ENCODE measurements around the gene MAP3K13. TPM values are rescaled to one million over a fixed set of nuclear protein-coding genes. Genes with fewer than 3 reads are reported as not detected.

MAP3K13 gene
- total and polyA plus RNA-seq, 2 experiments from 2014 or later: 19.1 to 47.4 TPM

GRCh38 chr3:185318141-185318540 is 44.8 kb upstream of the MAP3K13 start:
- H3K4me3 ChIP-seq: no peak overlapping the region
- peak overlapping the region; percentile 20 for H3K27ac ChIP-seq
- H3K4me1 ChIP-seq (ENCODE audit: low read depth): peaks cover 10% of the 10 kb centered on the region
- no peaks in the 10 kb centered on the region for H3K27me3 ChIP-seq
- H3K36me3 ChIP-seq: no peaks in the 10 kb centered on the region
- H3K9me3 ChIP-seq (ENCODE audit: low read depth): no peaks in the 10 kb centered on the region
- DNase-seq (ENCODE audit: low read depth in 1 of 2, low spot score in 1 of 2): peak; percentile 46 to 73
- TF ChIP-seq, protein P1, sequence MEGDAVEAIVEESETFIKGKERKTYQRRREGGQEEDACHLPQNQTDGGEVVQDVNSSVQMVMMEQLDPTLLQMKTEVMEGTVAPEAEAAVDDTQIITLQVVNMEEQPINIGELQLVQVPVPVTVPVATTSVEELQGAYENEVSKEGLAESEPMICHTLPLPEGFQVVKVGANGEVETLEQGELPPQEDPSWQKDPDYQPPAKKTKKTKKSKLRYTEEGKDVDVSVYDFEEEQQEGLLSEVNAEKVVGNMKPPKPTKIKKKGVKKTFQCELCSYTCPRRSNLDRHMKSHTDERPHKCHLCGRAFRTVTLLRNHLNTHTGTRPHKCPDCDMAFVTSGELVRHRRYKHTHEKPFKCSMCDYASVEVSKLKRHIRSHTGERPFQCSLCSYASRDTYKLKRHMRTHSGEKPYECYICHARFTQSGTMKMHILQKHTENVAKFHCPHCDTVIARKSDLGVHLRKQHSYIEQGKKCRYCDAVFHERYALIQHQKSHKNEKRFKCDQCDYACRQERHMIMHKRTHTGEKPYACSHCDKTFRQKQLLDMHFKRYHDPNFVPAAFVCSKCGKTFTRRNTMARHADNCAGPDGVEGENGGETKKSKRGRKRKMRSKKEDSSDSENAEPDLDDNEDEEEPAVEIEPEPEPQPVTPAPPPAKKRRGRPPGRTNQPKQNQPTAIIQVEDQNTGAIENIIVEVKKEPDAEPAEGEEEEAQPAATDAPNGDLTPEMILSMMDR (IDR thresholded peaks at IDR 0.05; ENCODE audit: low read depth, low read length): no peak

DNA sequence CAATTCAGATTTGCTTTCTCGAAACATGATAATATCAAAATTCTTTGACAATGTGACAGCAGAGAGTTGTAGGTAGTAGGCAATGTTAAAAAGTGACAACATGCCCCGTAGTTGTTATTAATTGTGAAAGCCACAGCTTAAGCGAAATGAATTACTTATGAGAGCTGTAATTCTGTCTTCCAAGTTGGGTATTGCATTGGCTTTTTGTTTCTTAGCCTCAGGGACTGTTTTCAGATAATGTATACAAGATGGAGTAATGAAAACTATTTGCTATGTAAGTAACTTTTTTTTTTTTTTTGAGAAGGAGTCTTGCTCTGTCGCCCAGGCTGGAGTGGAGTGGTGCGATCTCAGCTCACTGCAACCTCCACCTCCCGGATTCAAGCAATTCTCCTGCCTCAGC is 43.1 kb upstream of the MAP3K13 start:
- H3K27ac ChIP-seq: no peak overlapping the region
- peaks cover 10% of the 10 kb centered on the region for H3K4me1 ChIP-seq (ENCODE audit: low read depth)
- H3K4me3 ChIP-seq: no peak overlapping the region
- H3K27me3 ChIP-seq: no peaks in the 10 kb centered on the region
- H3K9me3 ChIP-seq (ENCODE audit: low read depth): no peaks in the 10 kb centered on the region
- no peak for DNase-seq (ENCODE audit: low read depth in 1 of 2, low spot score in 1 of 2)
- H3K36me3 ChIP-seq: no peaks in the 10 kb centered on the region
- TF ChIP-seq, protein P1 (IDR thresholded peaks at IDR 0.05; ENCODE audit: low read depth, low read length): no peak

DNA sequence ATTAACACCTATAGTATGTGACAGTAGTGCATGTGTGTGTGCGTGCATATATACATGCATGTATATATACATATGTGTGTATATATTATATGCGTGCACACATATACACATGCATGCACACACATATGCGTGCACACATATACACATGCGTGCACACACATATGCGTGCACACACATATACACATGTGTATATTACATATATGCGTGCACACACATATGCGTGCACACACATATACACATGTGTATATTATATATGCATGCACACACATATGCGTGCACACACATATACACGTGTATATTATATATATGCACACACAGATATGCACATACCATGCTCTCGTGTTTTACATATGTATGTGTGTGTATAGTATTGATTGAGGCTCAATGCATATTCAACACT is 42.0 kb upstream of the MAP3K13 start:
- H3K4me3 ChIP-seq: no peak overlapping the region
- DNase-seq (ENCODE audit: low read depth in 1 of 2, low spot score in 1 of 2): no peak
- no peak overlapping the region for H3K27ac ChIP-seq
- no peaks in the 10 kb centered on the region for H3K36me3 ChIP-seq
- H3K9me3 ChIP-seq (ENCODE audit: low read depth): no peaks in the 10 kb centered on the region
- peaks cover 10% of the 10 kb centered on the region for H3K4me1 ChIP-seq (ENCODE audit: low read depth)
- TF ChIP-seq, protein P1 (IDR thresholded peaks at IDR 0.05; ENCODE audit: low read depth, low read length): no peak
- H3K27me3 ChIP-seq: no peaks in the 10 kb centered on the region

- no peaks in the 10 kb centered on the region for H3K27me3 ChIP-seq
- H3K4me1 ChIP-seq (ENCODE audit: low read depth): peaks cover 10% of the 10 kb centered on the region
- no peak overlapping the region for H3K27ac ChIP-seq
- no peaks in the 10 kb centered on the region for H3K36me3 ChIP-seq
- TF ChIP-seq, protein P1 (IDR thresholded peaks at IDR 0.05; ENCODE audit: low read depth, low read length): no peak
- DNase-seq (ENCODE audit: low read depth in 1 of 2, low spot score in 1 of 2): no peak
- H3K9me3 ChIP-seq (ENCODE audit: low read depth): no peaks in the 10 kb centered on the region
- no peak overlapping the region for H3K4me3 ChIP-seq
Observed at GRCh38 chr3:185322101-185322719, 40.7 kb upstream of the MAP3K13 start.

- TF ChIP-seq, protein P1 (IDR thresholded peaks at IDR 0.05; ENCODE audit: low read depth, low read length): no peak
- no peaks in the 10 kb centered on the region for H3K27me3 ChIP-seq
- no peak for DNase-seq (ENCODE audit: low read depth in 1 of 2, low spot score in 1 of 2)
Observed at GRCh38 chr3:185325946-185326791, 36.8 kb upstream of the MAP3K13 start.

More at GRCh38 chr3:185325946-185326791, 36.8 kb upstream of the MAP3K13 start:
- Histone ChIP-seq H3K4me1 (ENCODE audit: low read depth) (no peaks in the 10 kb centered on the region), H3K9me3 (ENCODE audit: low read depth) (no peaks in the 10 kb centered on the region), H3K4me3 (no peak overlapping the region), H3K27ac (no peak overlapping the region), H3K36me3 (no peaks in the 10 kb centered on the region)

All from cardiac muscle cell (in vitro differentiated cells and primary cell).